NCI-H1930 (cell line): ENCODE data around the gene XYLT1.
"Not testable (repeated sequence)": the region's sequence is repeated elsewhere in the genome, so short reads cannot be mapped to it uniquely, and the experiment has no call there.

Experiments used
- DNase-seq, 2 experiments: peaks; one replicate each; lab custom pipeline; 2025; lab: John Stamatoyannopoulos, UW

Gene XYLT1

GRCh38 chr16:17335406-17335805 lies 135.4 kb downstream of the XYLT1 start:
- not testable (repeated sequence) for DNase-seq

- DNase-seq: no peak
Measured at GRCh38 chr16:17334096-17334495, 136.7 kb downstream of the XYLT1 start.

GRCh38 chr16:17333229-17333628 lies 137.5 kb downstream of the XYLT1 start:
- no peak for DNase-seq

GRCh38 chr16:17331991-17332390 lies 138.8 kb downstream of the XYLT1 start:
- no peak for DNase-seq

- no peak for DNase-seq
Measured at GRCh38 chr16:17331071-17331607, 139.6 kb downstream of the XYLT1 start.

- no peak for DNase-seq
Measured at GRCh38 chr16:17330044-17330443, 140.7 kb downstream of the XYLT1 start.

- DNase-seq: no peak
Measured at GRCh38 chr16:17329391-17329790, 141.4 kb downstream of the XYLT1 start.

- DNase-seq: no peak
Measured at GRCh38 chr16:17328932-17329331, 141.8 kb downstream of the XYLT1 start.

GRCh38 chr16:17327664-17328335 lies 143.0 kb downstream of the XYLT1 start:
- no peak for DNase-seq

- no peak for DNase-seq
Measured at GRCh38 chr16:17325476-17326143, 145.2 kb downstream of the XYLT1 start.

- DNase-seq: no peak
Measured at GRCh38 chr16:17324451-17324850, 146.3 kb downstream of the XYLT1 start.

GRCh38 chr16:17323171-17323570 lies 147.6 kb downstream of the XYLT1 start:
- peak in 1 of 2 experiments; percentile 4 for DNase-seq

GRCh38 chr16:17321824-17322223 lies 148.9 kb downstream of the XYLT1 start:
- no peak for DNase-seq

GRCh38 chr16:17320009-17320408 lies 150.8 kb downstream of the XYLT1 start:
- DNase-seq: no peak

GRCh38 chr16:17318238-17318637 lies 152.5 kb downstream of the XYLT1 start:
- no peak for DNase-seq

GRCh38 chr16:17316005-17316404 lies 154.8 kb downstream of the XYLT1 start:
- no peak for DNase-seq

- no peak for DNase-seq
Measured at GRCh38 chr16:17313793-17314547, 156.8 kb downstream of the XYLT1 start.

GRCh38 chr16:17313085-17313611 lies 157.6 kb downstream of the XYLT1 start:
- DNase-seq: no peak

GRCh38 chr16:17312094-17312710 lies 158.6 kb downstream of the XYLT1 start:
- DNase-seq: no peak

GRCh38 chr16:17311333-17312093 lies 159.2 kb downstream of the XYLT1 start:
- no peak for DNase-seq

GRCh38 chr16:17309510-17309909 lies 161.2 kb downstream of the XYLT1 start:
- no peak for DNase-seq
